ENCODE measurements around the gene TUBAL3. TPM values are rescaled to one million over a fixed set of nuclear protein-coding genes. Genes with fewer than 3 reads are reported as not detected.
"Not testable (repeated sequence)": the region's sequence is repeated elsewhere in the genome, so short reads cannot be mapped to it uniquely, and the experiment has no call there.

Gene TUBAL3
- total RNA-seq, 1 experiment from 2014 or later, result 0.98 TPM

- ChIA-PET RAD21 (ENCODE audit: low non-redundant PET in 1 of 2, low total read pairs in 2 of 2, uncharacterized antibody in 2 of 2, unreplicated experiment in 2 of 2) (no interaction called here), POLR2A (no interaction called here), CTCF (no interaction called here)
Measured at GRCh38 chr10:5381187-5381586, 23.4 kb downstream of the TUBAL3 start.

GRCh38 chr10:5380395-5380794, 24.2 kb downstream of the TUBAL3 start:
- H3K9me2 ChIP-seq (ENCODE audit: insufficient read depth); intact Hi-C loops (cut with micrococcal nuclease); H3K4me2 ChIP-seq (ENCODE audit: low read length); H2AFZ ChIP-seq (ENCODE audit: low read depth, low read length, poor library complexity, severe bottlenecking); H3K9ac ChIP-seq (ENCODE audit: low read length); H3K4me1 ChIP-seq (ENCODE audit: control insufficient read depth in 1 of 2, insufficient read depth in 2 of 2, low read length in 2 of 2); H3K9me3 ChIP-seq (ENCODE audit: control insufficient read depth in 1 of 2, insufficient read depth in 1 of 2, low read depth in 1 of 2, low read length in 2 of 2); H4K20me1 ChIP-seq (ENCODE audit: insufficient read depth); DNase-seq (ENCODE audit: low read depth, low spot score); H3K27ac ChIP-seq (ENCODE audit: low read depth, low read length); H3K4me3 ChIP-seq (replicated peaks in 1 of 2; ENCODE audit: low read depth in 1 of 2, low read length in 2 of 2); ATAC-seq; H3K79me2 ChIP-seq (ENCODE audit: insufficient read depth, low read length); RAD21 ChIA-PET (ENCODE audit: low non-redundant PET in 1 of 2, low total read pairs in 2 of 2, uncharacterized antibody in 2 of 2, unreplicated experiment in 2 of 2); H3K36me3 ChIP-seq (ENCODE audit: control insufficient read depth in 1 of 2, insufficient read depth in 2 of 2, low read length in 2 of 2); H3K27me3 ChIP-seq (ENCODE audit: insufficient read depth, low read length); POLR2A ChIA-PET; BruUV-seq (replicated peaks): not testable (repeated sequence)
- CTCF ChIA-PET, result interaction anchor here (1.2 kb wide), 1 partner anchor 531 kb away, joined by 7 read pairs; no protein-coding TSS in a partner anchor

More at GRCh38 chr10:5381187-5381586, 23.4 kb downstream of the TUBAL3 start:
- H3K9me3 ChIP-seq (ENCODE audit: control insufficient read depth in 1 of 2, insufficient read depth in 1 of 2, low read depth in 1 of 2, low read length in 2 of 2), result no peaks in the 10 kb centered on the region
- no peaks in the 10 kb centered on the region for H4K20me1 ChIP-seq (ENCODE audit: insufficient read depth)
- no peak overlapping the region for H2AFZ ChIP-seq (ENCODE audit: low read depth, low read length, poor library complexity, severe bottlenecking)
- no peak overlapping the region for H3K4me3 ChIP-seq (replicated peaks in 1 of 2; ENCODE audit: low read depth in 1 of 2, low read length in 2 of 2)
- ATAC-seq (no peak), DNase-seq (ENCODE audit: low read depth, low spot score) (no peak)
- intact Hi-C loops (cut with micrococcal nuclease), result no loop called here
- H3K27ac ChIP-seq (ENCODE audit: low read depth, low read length), result no peak overlapping the region
- H3K9ac ChIP-seq (ENCODE audit: low read length), result no peak overlapping the region
- no peaks in the 10 kb centered on the region for H3K27me3 ChIP-seq (ENCODE audit: insufficient read depth, low read length)
- TF ChIP-seq SP1 (IDR thresholded peaks at IDR 0.05; ENCODE audit: low read depth) (no peak), REST (IDR thresholded peaks at IDR 0.05; ENCODE audit: low read depth) (no peak), ZBTB33 (IDR thresholded peaks at IDR 0.05; ENCODE audit: extremely low read depth, insufficient replicate concordance, low read length) (no peak), ZFX (IDR thresholded peaks at IDR 0.05) (no peak), ZNF274 (IDR thresholded peaks at IDR 0.05; ENCODE audit: low read depth, low read length) (no peak)
- H3K79me2 ChIP-seq (ENCODE audit: insufficient read depth, low read length), result no peaks in the 10 kb centered on the region
- no peaks in the 10 kb centered on the region for H3K9me2 ChIP-seq (ENCODE audit: insufficient read depth)
- no TSS peak for BruUV-seq (replicated peaks)
- H3K4me1 ChIP-seq (ENCODE audit: control insufficient read depth in 1 of 2, insufficient read depth in 2 of 2, low read length in 2 of 2), result no peaks in the 10 kb centered on the region
- no peak overlapping the region for H3K4me2 ChIP-seq (ENCODE audit: low read length)
- no peaks in the 10 kb centered on the region for H3K36me3 ChIP-seq (ENCODE audit: control insufficient read depth in 1 of 2, insufficient read depth in 2 of 2, low read length in 2 of 2)

GRCh38 chr10:5379202-5379601, 25.4 kb downstream of the TUBAL3 start:
- RAD21 ChIA-PET (ENCODE audit: low non-redundant PET in 1 of 2, low total read pairs in 2 of 2, uncharacterized antibody in 2 of 2, unreplicated experiment in 2 of 2); H3K27me3 ChIP-seq (ENCODE audit: insufficient read depth, low read length); H3K9me3 ChIP-seq (ENCODE audit: control insufficient read depth in 1 of 2, insufficient read depth in 1 of 2, low read depth in 1 of 2, low read length in 2 of 2); H3K36me3 ChIP-seq (ENCODE audit: control insufficient read depth in 1 of 2, insufficient read depth in 2 of 2, low read length in 2 of 2); H3K4me3 ChIP-seq (replicated peaks in 1 of 2; ENCODE audit: low read depth in 1 of 2, low read length in 2 of 2); H3K27ac ChIP-seq (ENCODE audit: low read depth, low read length); H3K9ac ChIP-seq (ENCODE audit: low read length); intact Hi-C loops (cut with micrococcal nuclease); H4K20me1 ChIP-seq (ENCODE audit: insufficient read depth); BruUV-seq (replicated peaks); H3K4me1 ChIP-seq (ENCODE audit: control insufficient read depth in 1 of 2, insufficient read depth in 2 of 2, low read length in 2 of 2); H3K9me2 ChIP-seq (ENCODE audit: insufficient read depth); H3K4me2 ChIP-seq (ENCODE audit: low read length); H3K79me2 ChIP-seq (ENCODE audit: insufficient read depth, low read length); DNase-seq (ENCODE audit: low read depth, low spot score); ATAC-seq; H2AFZ ChIP-seq (ENCODE audit: low read depth, low read length, poor library complexity, severe bottlenecking); POLR2A ChIA-PET: not testable (repeated sequence)
- CTCF ChIA-PET, result interaction anchor here (1.2 kb wide), 1 partner anchor 529 kb away, joined by 7 read pairs; no protein-coding TSS in a partner anchor

Data from HCT116 (cell line).